HepG2 (cell line): ENCODE results near the gene ASB3.

Experiments
- E2F1 ChIP-seq: sonication (generic); formaldehyde crosslinking; IDR thresholded peaks from 2 replicates; pipeline ENCODE4 v1.5.0; 2020; ENCODE audit warnings: missing genetic modification reagents
- EP300 ChIP-seq, 3 experiments: sonication (generic) in 1 of 3; formaldehyde crosslinking in 1 of 3; IDR thresholded peaks; 2 replicates each; pipeline versions ENCODE4 v1.5.1 to v1.6.1; 2011 to 2020; ENCODE audit warnings: low read depth in 2 of 3, low read length in 2 of 3, borderline replicate concordance in 1 of 3, improper control_type of control experiment in 1 of 3, mild to moderate bottlenecking in 1 of 3, missing genetic modification reagents in 1 of 3, moderate library complexity in 1 of 3
- FOSL2 ChIP-seq: sonication (generic); formaldehyde crosslinking; IDR thresholded peaks from 2 replicates; pipeline ENCODE4 v1.4.0; 2020; ENCODE audit warnings: missing genetic modification reagents
- FOXM1 ChIP-seq: sonication (generic); formaldehyde crosslinking; IDR thresholded peaks from 2 replicates; pipeline ENCODE4 v1.5.0; 2020; ENCODE audit warnings: missing genetic modification reagents
- KDM5A ChIP-seq: fragments of 200-600 bp; sonication (generic); IDR thresholded peaks from 2 replicates; pipeline ENCODE4 v1.7.0; 2018; ENCODE audit warnings: antibody characterized with exemption, mild to moderate bottlenecking, low read length, borderline replicate concordance
- MAFG ChIP-seq: sonication (generic); formaldehyde crosslinking; IDR thresholded peaks from 2 replicates; pipeline ENCODE4 v1.5.1; 2020; ENCODE audit warnings: mild to moderate bottlenecking, missing genetic modification reagents
- NR3C1 ChIP-seq: sonication (generic); formaldehyde crosslinking; IDR thresholded peaks from 2 replicates; pipeline ENCODE4 v1.4.0; 2020; ENCODE audit warnings: missing genetic modification reagents
- ZNF749 ChIP-seq: sonication (generic); formaldehyde crosslinking; IDR thresholded peaks from 2 replicates; pipeline ENCODE4 v1.8.0; 2022; ENCODE audit warnings: mild to moderate bottlenecking, missing genetic modification reagents, moderate library complexity, borderline replicate concordance
- ZSCAN30 ChIP-seq: sonication (generic); formaldehyde crosslinking; IDR thresholded peaks from 2 replicates; pipeline ENCODE4 v1.5.0; 2020; ENCODE audit warnings: mild to moderate bottlenecking, missing genetic modification reagents
- TF ChIP-seq, protein P1 (sequence below): sonication (generic); formaldehyde crosslinking; IDR thresholded peaks from 2 replicates; pipeline ENCODE4 v1.4.0; 2020; ENCODE audit warnings: missing genetic modification reagents, borderline replicate concordance

GRCh38 chr2:53751728-53752127 lies 35.0 kb downstream of the ASB3 start:
- TF ChIP-seq E2F1 (CRISPR knock-in tag): no peak
- TF ChIP-seq, protein P1, sequence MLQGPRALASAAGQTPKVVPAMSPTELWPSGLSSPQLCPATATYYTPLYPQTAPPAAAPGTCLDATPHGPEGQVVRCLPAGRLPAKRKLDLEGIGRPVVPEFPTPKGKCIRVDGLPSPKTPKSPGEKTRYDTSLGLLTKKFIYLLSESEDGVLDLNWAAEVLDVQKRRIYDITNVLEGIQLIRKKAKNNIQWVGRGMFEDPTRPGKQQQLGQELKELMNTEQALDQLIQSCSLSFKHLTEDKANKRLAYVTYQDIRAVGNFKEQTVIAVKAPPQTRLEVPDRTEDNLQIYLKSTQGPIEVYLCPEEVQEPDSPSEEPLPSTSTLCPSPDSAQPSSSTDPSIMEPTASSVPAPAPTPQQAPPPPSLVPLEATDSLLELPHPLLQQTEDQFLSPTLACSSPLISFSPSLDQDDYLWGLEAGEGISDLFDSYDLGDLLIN (CRISPR knock-in tag): no peak
- TF ChIP-seq ZNF749: no peak
- TF ChIP-seq EP300 (IDR thresholded peaks at IDR 0.05; ENCODE audit: low read depth in 2 of 2, low read length in 2 of 2): no peak
- TF ChIP-seq EP300 (CRISPR knock-in tag; IDR thresholded peaks at IDR 0.05; ENCODE audit: borderline replicate concordance): no peak
- no peak for TF ChIP-seq FOSL2 (CRISPR knock-in tag)
- TF ChIP-seq KDM5A: no peak
- TF ChIP-seq MAFG: no peak
- no peak for TF ChIP-seq ZSCAN30 (CRISPR knock-in tag)
- TF ChIP-seq NR3C1: no peak
- no peak for TF ChIP-seq FOXM1 (CRISPR knock-in tag)
